Lower leg skin (tissue), 3 donors: Measurements from ENCODE around the gene C16orf86.

Experiments used
- CTCF ChIP-seq, 3 donors: fragments of 450-650 bp; IDR thresholded peaks; one replicate each; pipeline ENCODE4 v1.5.1; 2016; ENCODE audit warnings: antibody characterized with exemption in 3 of 3, mild to moderate bottlenecking in 3 of 3, moderate library complexity in 2 of 3
- POLR2A ChIP-seq, 2 donors: fragments of 450-650 bp; IDR thresholded peaks; one replicate each; pipeline ENCODE4 v1.6.1; 2016 to 2017; ENCODE audit warnings: antibody characterized with exemption in 2 of 2, mild to moderate bottlenecking in 1 of 2, moderate library complexity in 1 of 2

- no peak for TF ChIP-seq POLR2A (IDR thresholded peaks at IDR 0.05)
- no peak for TF ChIP-seq CTCF (IDR thresholded peaks at IDR 0.05)
These were observed 9.9 kb downstream of the C16orf86 start for GRCh38 chr16:67676516-67676915.
